Stimulated activated naive CD8-positive, alpha-beta T cell treated with anti-CD3 and anti-CD28 coated beads, Interleukin-15, Interleukin-2, amounts not matched to agents 100 ng/mL and 50 ng/mL, for 24 hours (primary cell): ENCODE measurements around the gene PLCL2.

Experiments
- H3K27ac Mint-ChIP-seq: one replicate; pipeline ENCODE4 v1.8.0; 2021; ENCODE audit warnings: mild to moderate bottlenecking, mixed read lengths
- H3K27me3 Mint-ChIP-seq: one replicate; pipeline ENCODE4 v1.8.0; 2021; ENCODE audit warnings: mixed read lengths
- H3K36me3 Mint-ChIP-seq: one replicate; pipeline ENCODE4 v1.8.0; 2021; ENCODE audit warnings: low read depth, mixed read lengths
- H3K4me1 Mint-ChIP-seq: one replicate; pipeline ENCODE4 v1.8.0; 2021; ENCODE audit warnings: low read depth, mixed read lengths
- H3K4me3 Mint-ChIP-seq: one replicate; pipeline ENCODE4 v1.8.0; 2021; ENCODE audit warnings: mild to moderate bottlenecking, mixed read lengths
- H3K9me3 Mint-ChIP-seq: one replicate; pipeline ENCODE4 v1.8.0; 2021; ENCODE audit warnings: mixed read lengths

The PLCL2 gene

DNA sequence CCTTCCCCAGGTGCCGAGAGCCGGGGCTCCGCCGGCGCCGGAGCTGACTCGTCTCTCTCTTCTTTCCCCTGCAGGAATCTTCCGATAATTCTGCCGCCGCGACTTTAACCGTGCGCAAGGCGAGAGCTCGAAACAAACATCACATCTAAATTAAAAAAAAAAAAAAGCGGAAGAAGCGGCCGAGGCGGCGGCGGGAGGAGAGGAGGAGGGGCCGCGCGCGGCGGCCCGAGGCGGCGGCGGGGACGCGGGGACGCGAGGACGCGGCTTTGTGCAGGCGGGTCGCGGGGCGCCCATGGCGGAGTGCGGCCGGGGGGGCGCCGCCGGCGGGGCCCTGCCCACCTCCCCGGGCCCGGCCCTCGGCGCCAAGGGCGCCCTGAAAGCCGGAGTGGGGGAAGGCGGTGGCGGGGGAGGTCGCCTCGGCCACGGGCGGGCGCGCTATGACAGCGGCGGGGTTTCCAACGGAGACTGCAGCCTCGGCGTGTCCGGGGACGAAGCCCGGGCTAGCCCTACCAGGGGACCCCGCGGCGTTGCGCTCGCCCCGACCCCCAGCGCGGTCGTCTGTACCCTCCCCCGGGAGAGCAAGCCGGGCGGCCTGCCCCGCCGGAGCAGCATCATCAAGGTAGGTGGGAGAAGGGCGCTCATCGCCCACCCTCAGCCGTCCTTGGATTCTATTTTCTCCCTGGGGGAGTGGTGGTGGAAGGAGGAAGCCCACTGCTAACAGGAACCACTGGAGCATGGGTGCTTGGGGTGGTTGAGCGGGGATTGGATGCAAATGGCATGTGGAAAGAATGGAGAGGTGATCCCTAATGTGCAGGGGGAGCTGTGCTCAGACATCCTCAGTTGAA, at the start of gene PLCL2:
TSS of gene PLCL2 (plus strand) at position 208 of the 845 bp plus-strand sequence. CDS start at position 293, 85 bp downstream.
- Mint-ChIP-seq H3K36me3 (no peaks in the 10 kb centered on the region), H3K27me3 (no peaks in the 10 kb centered on the region), H3K4me1 (peaks cover 34% of the 10 kb centered on the region), H3K27ac (peak within 1 kb of the TSS; percentile 91), H3K9me3 (no peaks in the 10 kb centered on the region), H3K4me3 (peak within 1 kb of the TSS; percentile 94)

DNA sequence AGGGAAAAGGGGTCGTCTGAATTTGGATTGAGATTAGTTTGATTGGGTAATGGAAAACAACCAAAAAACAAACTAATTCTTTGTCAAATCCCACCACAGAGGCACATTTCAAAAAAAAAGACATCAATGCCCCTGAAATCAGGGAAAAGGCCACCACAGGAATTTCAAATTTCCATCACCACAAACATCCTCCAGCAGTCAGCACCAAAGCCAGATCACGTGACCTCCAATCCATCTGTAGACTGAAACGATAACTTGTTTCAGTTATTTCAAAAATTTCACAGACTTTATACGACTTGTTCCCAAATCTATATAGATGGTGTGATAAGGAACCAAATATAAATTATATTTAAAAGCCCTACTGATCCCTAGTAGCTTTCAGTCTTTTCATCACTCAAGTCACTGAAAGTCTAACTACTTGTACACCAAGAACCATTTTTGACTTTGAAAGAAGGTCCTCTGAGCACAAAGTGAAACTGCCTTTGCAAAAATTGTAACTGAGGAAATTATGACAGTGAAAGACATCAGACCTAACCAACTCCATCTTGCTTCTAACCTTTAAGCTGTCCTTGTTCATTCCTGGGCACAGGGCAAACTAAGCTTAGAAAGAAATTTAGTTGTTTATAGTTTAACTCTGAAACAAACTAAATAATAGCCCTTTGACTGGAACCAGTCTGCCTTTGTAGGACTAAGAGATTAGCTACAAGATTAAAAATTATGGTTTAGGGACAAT, 48.1 kb upstream of the PLCL2 start:
- no peaks in the 10 kb centered on the region for H3K27me3 Mint-ChIP-seq

DNA sequence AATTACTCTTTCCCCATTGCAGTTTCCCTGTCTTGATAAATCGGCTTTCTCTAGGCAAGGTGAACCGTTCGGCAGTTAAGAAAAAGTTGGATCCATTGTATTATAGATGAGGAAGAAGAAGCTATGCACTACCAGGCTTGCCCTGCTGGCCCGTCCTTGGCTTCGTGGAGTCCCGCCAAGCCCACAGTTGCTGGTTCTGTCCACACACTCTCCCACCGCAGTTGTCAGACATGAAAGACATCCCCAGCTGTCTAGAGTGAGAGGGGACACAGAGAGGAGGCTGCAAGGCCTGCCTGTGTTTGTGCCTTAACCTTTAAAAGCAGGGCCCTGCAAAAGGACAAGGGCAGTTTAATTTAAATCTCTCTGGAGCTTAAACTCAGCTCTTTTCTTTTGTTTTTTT, 47.2 kb upstream of the PLCL2 start:
- no peak overlapping the region for H3K27ac Mint-ChIP-seq
- H3K4me1 Mint-ChIP-seq, result peaks cover 44% of the 10 kb centered on the region
- no peak overlapping the region for H3K4me3 Mint-ChIP-seq

More for the DNA sequence above, 48.1 kb upstream of the PLCL2 start:
- Mint-ChIP-seq H3K27ac (no peak overlapping the region), H3K4me1 (peaks cover 35% of the 10 kb centered on the region), H3K9me3 (no peaks in the 10 kb centered on the region), H3K36me3 (no peaks in the 10 kb centered on the region), H3K4me3 (no peak overlapping the region)

DNA sequence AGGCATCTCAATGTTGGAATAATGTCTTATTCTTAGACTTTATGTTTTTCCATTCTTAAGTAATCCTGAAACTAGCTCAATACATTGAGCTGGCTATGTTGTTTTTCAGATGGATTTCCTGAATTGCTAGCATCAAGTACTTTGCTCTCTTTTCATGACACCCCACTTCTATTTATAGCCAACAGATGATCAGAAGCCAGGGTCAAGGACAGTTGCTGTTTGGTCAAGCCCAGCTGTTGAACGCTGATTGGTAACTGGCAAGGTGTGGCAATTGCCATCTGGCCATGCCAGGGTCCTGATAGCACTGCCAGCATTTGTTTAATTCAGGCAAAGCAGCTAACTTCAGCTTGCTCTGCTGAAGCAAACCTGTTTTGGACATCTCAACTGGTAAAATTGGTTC, 46.2 kb upstream of the PLCL2 start:
- Mint-ChIP-seq H3K27ac (no peak overlapping the region), H3K36me3 (no peaks in the 10 kb centered on the region), H3K9me3 (no peaks in the 10 kb centered on the region), H3K4me3 (no peak overlapping the region), H3K27me3 (no peaks in the 10 kb centered on the region), H3K4me1 (peaks cover 54% of the 10 kb centered on the region)

More for the DNA sequence above, 47.2 kb upstream of the PLCL2 start:
- Mint-ChIP-seq H3K36me3 (no peaks in the 10 kb centered on the region), H3K9me3 (no peaks in the 10 kb centered on the region), H3K27me3 (no peaks in the 10 kb centered on the region)

DNA sequence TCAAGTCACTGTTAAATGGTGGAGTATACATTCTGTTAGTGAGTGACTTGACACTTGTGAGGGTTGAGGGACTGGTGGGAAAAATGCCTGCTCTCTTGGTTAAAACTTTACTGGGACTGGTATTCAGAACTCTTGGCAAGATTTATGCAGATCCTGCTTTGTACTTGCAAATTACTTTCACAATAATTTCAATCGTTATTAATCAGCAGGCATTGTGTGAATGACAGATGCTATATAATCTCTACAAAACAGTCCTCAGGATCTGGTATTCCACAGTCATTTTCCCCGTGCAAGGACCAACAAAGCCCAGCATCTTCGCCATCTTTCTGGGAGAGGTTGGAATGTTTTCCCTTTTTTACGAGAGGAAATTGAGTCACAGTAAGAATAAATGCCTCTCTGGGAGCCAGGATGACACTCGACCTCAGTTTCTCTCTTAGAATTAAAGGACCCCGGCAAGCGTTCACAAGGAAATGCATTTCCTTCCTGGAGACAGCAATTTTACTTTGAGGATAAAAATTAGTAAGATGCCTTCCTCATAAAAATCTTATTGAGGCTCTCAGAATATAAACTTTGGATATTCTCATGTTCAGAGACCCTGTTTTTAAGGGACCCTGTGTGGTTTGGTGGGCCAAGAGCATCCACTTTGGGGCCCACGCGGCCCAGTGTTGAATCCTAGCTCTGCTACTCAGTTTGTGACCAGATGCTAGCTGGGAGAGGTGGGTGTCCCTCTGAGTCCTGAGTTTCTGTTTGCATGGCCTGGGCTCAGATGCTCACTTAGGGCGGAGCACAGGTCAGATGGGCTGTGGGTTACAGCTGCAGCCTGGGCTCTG, 45.3 kb upstream of the PLCL2 start:
- Mint-ChIP-seq H3K4me3 (no peak overlapping the region), H3K36me3 (no peaks in the 10 kb centered on the region), H3K27ac (no peak overlapping the region), H3K9me3 (no peaks in the 10 kb centered on the region), H3K4me1 (peaks cover 62% of the 10 kb centered on the region), H3K27me3 (no peaks in the 10 kb centered on the region)

DNA sequence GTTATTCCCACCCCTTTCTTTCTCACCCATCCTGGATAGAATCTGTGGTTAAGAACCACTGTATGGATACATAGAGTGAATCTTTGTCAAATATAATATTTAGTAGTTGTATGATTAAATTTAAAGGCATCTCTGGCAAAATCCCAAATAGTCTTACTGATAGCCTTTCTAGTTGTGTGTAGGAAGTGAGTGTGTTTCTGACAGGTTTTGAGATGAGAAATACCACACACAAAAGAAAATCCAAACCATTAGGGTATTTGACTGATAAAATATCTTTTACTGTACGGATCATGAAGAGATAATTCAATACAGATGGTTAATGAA, 44.7 kb upstream of the PLCL2 start:
- Mint-ChIP-seq H3K4me3 (no peak overlapping the region), H3K36me3 (no peaks in the 10 kb centered on the region), H3K27ac (no peak overlapping the region), H3K4me1 (peaks cover 66% of the 10 kb centered on the region), H3K9me3 (no peaks in the 10 kb centered on the region), H3K27me3 (no peaks in the 10 kb centered on the region)

DNA sequence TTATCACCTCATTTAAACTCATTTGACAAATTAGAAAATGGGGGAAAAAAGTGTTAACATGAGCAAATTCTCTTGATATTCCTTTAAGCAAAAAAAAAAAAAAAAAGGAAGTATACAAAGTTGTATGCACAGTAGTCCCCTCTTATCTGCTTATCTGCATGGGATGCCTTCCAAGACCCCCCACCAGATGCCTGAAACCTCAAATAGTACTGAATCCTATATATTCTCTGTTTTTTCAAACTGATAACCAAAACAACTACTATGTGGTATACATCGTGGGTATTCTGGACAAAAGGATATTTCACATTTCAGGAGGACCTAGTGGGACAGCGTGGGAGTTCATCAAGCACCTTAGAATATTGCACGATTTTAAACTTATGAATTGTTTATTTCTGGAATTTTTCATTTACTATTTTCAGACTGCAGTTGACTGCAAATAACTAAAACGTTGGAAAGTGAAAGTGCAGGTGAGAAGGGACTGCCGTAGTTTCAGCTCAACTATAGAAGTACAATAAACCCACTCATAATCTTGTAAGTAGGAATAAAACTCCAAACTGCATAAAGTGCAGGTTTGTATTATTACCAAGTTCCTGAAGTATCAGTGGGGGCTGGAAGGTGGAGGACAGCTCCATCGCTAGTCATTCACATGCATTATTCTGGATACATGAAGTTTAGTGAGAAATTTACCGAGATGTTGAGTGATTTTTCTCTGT, 43.6 kb upstream of the PLCL2 start:
- H3K9me3 Mint-ChIP-seq, result no peaks in the 10 kb centered on the region
- peak overlapping the region; percentile 91 for H3K27ac Mint-ChIP-seq
- peak overlapping the region; percentile 71 for H3K4me3 Mint-ChIP-seq
- peaks cover 70% of the 10 kb centered on the region for H3K4me1 Mint-ChIP-seq
- H3K27me3 Mint-ChIP-seq, result no peaks in the 10 kb centered on the region
- H3K36me3 Mint-ChIP-seq, result no peaks in the 10 kb centered on the region

DNA sequence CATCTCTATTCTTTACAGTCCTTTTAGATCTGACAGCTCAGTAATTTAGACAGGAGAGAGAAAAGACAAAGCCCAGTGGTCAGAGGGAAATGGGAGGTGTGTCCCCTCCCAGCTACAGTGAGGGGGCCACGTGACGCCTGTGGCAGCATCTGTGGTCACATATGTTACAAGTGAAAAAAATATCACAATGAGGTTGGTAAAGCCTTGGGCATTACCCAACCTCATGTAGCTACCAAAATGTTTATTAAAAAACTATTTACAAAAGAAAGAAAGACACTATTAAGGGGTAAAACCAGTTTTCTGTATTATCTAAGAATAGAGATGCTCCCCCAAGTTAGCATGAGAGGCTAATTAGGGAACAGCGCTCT, 42.9 kb upstream of the PLCL2 start:
- peak overlapping the region; percentile 71 for H3K4me3 Mint-ChIP-seq
- H3K27me3 Mint-ChIP-seq, result no peaks in the 10 kb centered on the region
- no peaks in the 10 kb centered on the region for H3K36me3 Mint-ChIP-seq
- peaks cover 77% of the 10 kb centered on the region for H3K4me1 Mint-ChIP-seq
- no peaks in the 10 kb centered on the region for H3K9me3 Mint-ChIP-seq
- peak overlapping the region; percentile 91 for H3K27ac Mint-ChIP-seq

DNA sequence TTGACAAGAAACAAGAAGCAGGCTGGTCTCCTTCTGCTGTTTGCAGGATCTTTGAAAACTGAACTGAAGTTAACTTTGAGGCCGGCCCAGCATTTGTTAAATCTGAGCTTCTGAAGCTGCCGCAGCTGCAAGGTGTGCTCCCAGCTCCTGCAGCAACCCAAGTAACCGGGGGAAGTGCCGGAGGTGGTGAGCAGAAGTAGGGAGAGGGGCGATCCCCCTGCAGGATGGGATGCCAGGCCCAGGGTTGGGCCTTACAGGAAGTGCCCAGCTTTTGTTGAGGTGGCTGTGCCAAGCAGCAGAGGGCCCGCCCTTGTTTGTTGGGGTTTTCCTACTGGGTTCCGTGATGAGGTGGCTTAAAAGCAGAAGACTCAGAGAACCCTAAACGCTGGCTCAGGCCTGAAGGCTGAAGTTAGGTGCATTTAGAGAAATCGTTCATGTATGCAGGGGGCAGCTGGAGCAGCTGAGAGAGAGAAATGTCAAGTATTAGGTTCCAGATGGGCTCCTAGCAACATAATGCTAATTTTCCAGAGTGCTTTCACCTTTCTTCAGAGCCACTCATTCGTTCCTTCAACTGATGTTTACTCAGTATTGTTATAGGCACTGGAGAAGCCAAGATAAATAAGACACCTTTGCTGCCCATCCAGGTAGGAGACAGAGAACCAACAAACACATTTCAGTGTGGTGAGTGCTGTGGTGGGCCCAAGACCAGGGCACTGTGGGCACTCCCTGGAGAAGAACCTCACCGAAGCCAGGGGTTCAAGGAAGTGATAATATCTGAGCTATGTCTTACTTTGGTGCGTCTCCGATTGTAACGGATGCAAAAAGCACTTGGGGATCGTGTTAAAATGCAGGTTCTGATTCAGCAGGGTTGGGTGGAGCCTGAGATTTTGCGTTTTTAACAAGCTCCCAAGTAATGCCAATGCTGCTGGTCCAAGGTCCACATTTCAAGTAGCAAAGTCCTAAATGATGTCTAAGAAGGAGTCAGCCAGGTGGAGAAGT, 42.2 kb upstream of the PLCL2 start:
- no peaks in the 10 kb centered on the region for H3K9me3 Mint-ChIP-seq
- no peaks in the 10 kb centered on the region for H3K27me3 Mint-ChIP-seq
- H3K4me3 Mint-ChIP-seq, result peak overlapping the region; percentile 71
- peaks cover 73% of the 10 kb centered on the region for H3K4me1 Mint-ChIP-seq
- no peaks in the 10 kb centered on the region for H3K36me3 Mint-ChIP-seq
- H3K27ac Mint-ChIP-seq, result peak overlapping the region; percentile 91

DNA sequence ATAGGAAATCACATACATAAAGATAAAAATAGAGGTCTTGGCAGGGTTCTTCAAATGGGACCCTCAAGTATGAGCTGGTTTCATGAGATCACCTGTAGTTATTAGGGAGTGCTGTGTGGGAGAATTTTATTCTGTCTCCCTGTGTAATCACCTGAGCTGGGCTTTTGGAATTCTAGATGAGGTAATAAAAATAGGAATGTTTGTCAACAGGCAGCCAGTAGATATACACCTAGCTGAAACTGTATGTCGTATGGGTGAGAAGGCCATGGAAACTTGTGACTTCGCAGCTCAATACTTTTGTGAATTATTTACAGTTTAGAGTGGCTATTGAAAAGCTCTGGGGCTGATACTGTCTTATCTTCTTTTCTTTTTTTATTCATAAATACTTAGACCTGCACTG, 40.5 kb upstream of the PLCL2 start:
- H3K36me3 Mint-ChIP-seq, result no peaks in the 10 kb centered on the region

DNA sequence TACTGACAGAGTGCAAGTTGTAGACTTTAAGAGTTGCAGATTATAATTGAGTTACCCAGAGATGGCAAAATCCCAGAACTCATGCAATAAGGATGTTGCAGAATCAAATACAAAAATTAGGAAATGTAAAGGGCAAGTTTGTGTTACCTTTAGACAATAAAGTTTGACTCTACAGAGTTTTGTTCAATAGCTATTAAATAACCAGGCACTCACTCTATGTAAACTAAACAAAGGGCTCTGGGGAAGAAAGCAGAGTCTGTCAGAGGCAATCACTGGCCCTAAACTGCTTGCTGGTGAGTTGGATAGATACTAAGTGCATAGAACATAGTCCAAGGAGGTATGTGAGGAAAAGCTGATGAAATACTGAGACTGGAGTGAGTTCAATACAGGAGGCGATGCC, 40.0 kb upstream of the PLCL2 start:
- H3K27ac Mint-ChIP-seq, result no peak overlapping the region

More for the DNA sequence above, 40.5 kb upstream of the PLCL2 start:
- Mint-ChIP-seq H3K4me1 (peaks cover 70% of the 10 kb centered on the region), H3K9me3 (no peaks in the 10 kb centered on the region), H3K27ac (peak overlapping the region; percentile 24), H3K27me3 (no peaks in the 10 kb centered on the region), H3K4me3 (no peak overlapping the region)

DNA sequence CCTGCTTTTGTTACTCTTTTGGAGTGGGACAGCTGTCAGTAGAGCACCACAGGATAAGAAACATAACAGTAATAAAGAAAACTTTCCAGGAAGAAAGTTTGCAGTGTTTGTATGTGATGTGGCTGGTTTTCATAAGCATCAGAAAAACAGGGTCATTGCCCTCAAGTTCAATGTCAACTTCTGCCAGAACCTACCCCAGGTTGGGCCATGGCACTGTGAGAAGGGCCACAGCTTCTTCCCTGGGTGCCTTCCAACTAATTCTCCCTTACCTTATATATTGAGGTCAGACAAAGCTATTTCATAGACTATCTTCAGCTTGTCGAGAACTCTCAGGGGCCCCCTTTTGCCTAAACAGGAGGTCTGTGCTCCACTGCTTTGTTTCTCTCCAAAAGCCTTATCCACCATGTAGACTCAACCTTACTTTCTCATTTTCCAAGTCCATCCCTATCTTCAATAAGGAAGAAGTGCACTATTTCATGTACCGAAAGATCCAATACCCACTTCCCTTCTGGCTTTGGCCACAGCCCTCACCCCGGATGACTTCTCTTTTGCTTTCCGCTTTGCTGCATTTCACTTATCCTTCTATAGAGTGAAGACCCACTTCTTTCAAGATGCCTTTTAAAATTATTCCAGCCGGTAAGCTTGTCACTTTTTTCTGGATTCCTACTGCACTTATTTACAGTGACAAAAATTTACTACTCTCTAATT, 38.2 kb upstream of the PLCL2 start:
- Mint-ChIP-seq H3K4me1 (peaks cover 70% of the 10 kb centered on the region), H3K9me3 (no peaks in the 10 kb centered on the region), H3K36me3 (no peaks in the 10 kb centered on the region)

More for the DNA sequence above, 40.0 kb upstream of the PLCL2 start:
- Mint-ChIP-seq H3K36me3 (no peaks in the 10 kb centered on the region), H3K4me3 (no peak overlapping the region), H3K9me3 (no peaks in the 10 kb centered on the region), H3K27me3 (no peaks in the 10 kb centered on the region), H3K4me1 (peaks cover 74% of the 10 kb centered on the region)

DNA sequence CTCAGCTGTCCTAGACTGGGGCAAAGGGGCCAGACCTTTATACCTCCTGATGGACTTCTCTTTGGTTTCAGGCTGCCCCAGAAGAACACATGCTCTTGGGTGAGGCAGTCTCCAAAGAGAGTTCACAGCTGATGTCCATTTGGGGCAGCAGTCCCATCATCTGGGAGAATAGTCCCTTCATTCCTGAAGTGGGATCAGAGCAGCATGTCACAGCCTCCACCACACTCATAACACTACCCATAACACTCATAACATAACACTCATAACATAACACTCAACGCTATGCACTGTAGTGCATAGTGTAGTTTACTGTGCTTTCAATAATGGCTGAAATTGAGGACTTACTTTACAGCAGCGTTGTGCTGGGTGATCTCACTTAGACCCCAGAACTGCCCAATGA, 36.7 kb upstream of the PLCL2 start:
- H3K9me3 Mint-ChIP-seq, result no peaks in the 10 kb centered on the region
- no peaks in the 10 kb centered on the region for H3K27me3 Mint-ChIP-seq
- no peak overlapping the region for H3K27ac Mint-ChIP-seq
- H3K36me3 Mint-ChIP-seq, result no peaks in the 10 kb centered on the region
- peaks cover 56% of the 10 kb centered on the region for H3K4me1 Mint-ChIP-seq
- H3K4me3 Mint-ChIP-seq, result no peak overlapping the region

More for the DNA sequence above, 38.2 kb upstream of the PLCL2 start:
- Mint-ChIP-seq H3K27ac (no peak overlapping the region), H3K27me3 (no peaks in the 10 kb centered on the region), H3K4me3 (no peak overlapping the region)
